HEK293 (cell line): ENCODE results near the gene AFDN.

Source experiments
- CTCF ChIA-PET: fragments of 350-600 bp; formaldehyde crosslinking; extraction: SDS; loops from one replicate; lab custom pipeline; 2021; ENCODE audit warnings: antibody characterized with exemption; lab: Yijun Ruan, JAX
- POLR2A ChIA-PET: fragments of 300-600 bp; formaldehyde crosslinking; extraction: SDS; loops from one replicate; lab custom pipeline; 2020; ENCODE audit warnings: antibody characterized with exemption, inconsistent platforms; lab: Yijun Ruan, JAX
- H3K27ac ChIP-seq: fragments of 200-500 bp; sonication (Bioruptor generic); 2 replicates; pipeline ENCODE4 v1.5.1; 2014; ENCODE audit warnings: low read depth, low read length, control low read depth, inconsistent platforms; ENCODE audit errors: extremely low read depth
- H3K36me3 ChIP-seq, 2 experiments: fragments of 200-500 bp in 1 of 2; sonication (Bioruptor generic) in 1 of 2; 1 replicate in 1 of 2; 2 replicates in 1 of 2; pipeline ENCODE4 v1.5.1; 2014 to 2017; ENCODE audit warnings: inconsistent platforms in 2 of 2, low read length in 2 of 2; ENCODE audit not compliant: control insufficient read depth in 2 of 2, insufficient read depth in 1 of 2
- H3K4me1 ChIP-seq: fragments of 200-500 bp; sonication (Bioruptor generic); 2 replicates; pipeline ENCODE4 v1.5.1; 2014; ENCODE audit warnings: mild to moderate bottlenecking, low read length, inconsistent platforms; ENCODE audit not compliant: control insufficient read depth, insufficient read depth
- H3K4me3 ChIP-seq: 2 replicates; pipeline ENCODE4 v1.5.1; 2011; ENCODE audit warnings: low read depth, mild to moderate bottlenecking, control low read depth, low read length, moderate library complexity
- H3K9me3 ChIP-seq: fragments of 200-500 bp; sonication (Bioruptor generic); 2 replicates; pipeline ENCODE4 v1.5.1; 2014; ENCODE audit warnings: low read depth, low read length, inconsistent platforms; ENCODE audit not compliant: control insufficient read depth, insufficient read depth
- BCL11A ChIP-seq: fragments of 450-650 bp; formaldehyde crosslinking; IDR thresholded peaks from 2 replicates; pipeline ENCODE4 v1.5.1; 2016; ENCODE audit warnings: low read depth, missing biosample characterization, missing genetic modification characterization
- BCL6B ChIP-seq: fragments of 450-650 bp; formaldehyde crosslinking; IDR thresholded peaks from 2 replicates; pipeline ENCODE4 v1.5.1; 2017; ENCODE audit warnings: missing biosample characterization, missing genetic modification characterization
- GLIS1 ChIP-seq: fragments of 450-650 bp; formaldehyde crosslinking; IDR thresholded peaks from 2 replicates; pipeline ENCODE4 v1.5.1; 2016; ENCODE audit warnings: missing biosample characterization, missing genetic modification characterization
- OSR2 ChIP-seq: fragments of 450-650 bp; formaldehyde crosslinking; IDR thresholded peaks from 2 replicates; pipeline ENCODE4 v1.5.1; 2016; ENCODE audit warnings: missing biosample characterization, missing genetic modification characterization
- PRDM6 ChIP-seq: fragments of 450-650 bp; formaldehyde crosslinking; IDR thresholded peaks from 2 replicates; pipeline ENCODE4 v1.5.1; 2017; ENCODE audit warnings: missing biosample characterization, missing genetic modification characterization
- YY1 ChIP-seq: fragments of 450-650 bp; formaldehyde crosslinking; IDR thresholded peaks from 2 replicates; pipeline ENCODE4 v1.5.1; 2018; ENCODE audit warnings: missing biosample characterization, missing genetic modification characterization
- ZFP37 ChIP-seq: fragments of 450-650 bp; formaldehyde crosslinking; IDR thresholded peaks from 2 replicates; pipeline ENCODE4 v1.5.1; 2016; ENCODE audit warnings: missing biosample characterization, missing genetic modification characterization
- ZNF121 ChIP-seq: fragments of 450-650 bp; formaldehyde crosslinking; IDR thresholded peaks from 2 replicates; pipeline ENCODE4 v1.5.1; 2016; ENCODE audit warnings: missing biosample characterization, missing genetic modification characterization
- ZNF133 ChIP-seq: fragments of 450-650 bp; formaldehyde crosslinking; IDR thresholded peaks from 2 replicates; pipeline ENCODE4 v1.5.1; 2016; ENCODE audit warnings: missing biosample characterization, missing genetic modification characterization
- ZNF23 ChIP-seq: fragments of 450-650 bp; formaldehyde crosslinking; IDR thresholded peaks from 2 replicates; pipeline ENCODE4 v1.5.1; 2016; ENCODE audit warnings: missing biosample characterization, missing genetic modification characterization, borderline replicate concordance
- ZNF324 ChIP-seq: fragments of 450-650 bp; formaldehyde crosslinking; IDR thresholded peaks from 2 replicates; pipeline ENCODE4 v1.5.1; 2016; ENCODE audit warnings: missing biosample characterization, missing genetic modification characterization
- ZNF366 ChIP-seq: fragments of 450-650 bp; formaldehyde crosslinking; conservative IDR thresholded peaks from 2 replicates; pipeline ENCODE4 v1.5.1; 2016; ENCODE audit warnings: missing biosample characterization, missing genetic modification characterization
- ZNF416 ChIP-seq: fragments of 450-650 bp; formaldehyde crosslinking; IDR thresholded peaks from 2 replicates; pipeline ENCODE4 v1.5.1; 2016; ENCODE audit warnings: missing biosample characterization, missing genetic modification characterization
- ZNF529 ChIP-seq: fragments of 450-650 bp; formaldehyde crosslinking; IDR thresholded peaks from 2 replicates; pipeline ENCODE4 v1.5.1; 2017; ENCODE audit warnings: missing genetic modification characterization, missing biosample characterization; ENCODE audit not compliant: insufficient replicate concordance
- ZNF549 ChIP-seq: fragments of 450-650 bp; IDR thresholded peaks from 2 replicates; pipeline ENCODE4 v1.5.1; 2018; ENCODE audit warnings: missing biosample characterization, missing genetic modification characterization, mild to moderate bottlenecking, inconsistent platforms, moderate library complexity
- ZNF621 ChIP-seq: fragments of 450-650 bp; formaldehyde crosslinking; IDR thresholded peaks from 2 replicates; pipeline ENCODE4 v1.5.1; 2017; ENCODE audit warnings: missing biosample characterization, missing genetic modification characterization
- ZNF707 ChIP-seq: fragments of 450-650 bp; formaldehyde crosslinking; IDR thresholded peaks from 2 replicates; pipeline ENCODE4 v1.5.1; 2016; ENCODE audit warnings: missing biosample characterization, missing genetic modification characterization
- ZNF777 ChIP-seq: fragments of 450-650 bp; formaldehyde crosslinking; IDR thresholded peaks from 2 replicates; pipeline ENCODE4 v1.5.1; 2017; ENCODE audit warnings: missing biosample characterization, missing genetic modification characterization, borderline replicate concordance
- ZNF843 ChIP-seq: fragments of 450-650 bp; formaldehyde crosslinking; IDR thresholded peaks from 2 replicates; pipeline ENCODE4 v1.5.1; 2016; ENCODE audit warnings: missing biosample characterization, missing genetic modification characterization
- TF ChIP-seq, protein P1 (sequence below): fragments of 450-650 bp; formaldehyde crosslinking; IDR thresholded peaks from 2 replicates; pipeline ENCODE4 v1.5.1; 2016; ENCODE audit warnings: missing biosample characterization, missing genetic modification characterization
- TF ChIP-seq, protein P2 (sequence below): fragments of 450-650 bp; formaldehyde crosslinking; IDR thresholded peaks from 2 replicates; pipeline ENCODE4 v1.5.1; 2016; ENCODE audit warnings: missing biosample characterization, missing genetic modification characterization

AFDN gene

DNA sequence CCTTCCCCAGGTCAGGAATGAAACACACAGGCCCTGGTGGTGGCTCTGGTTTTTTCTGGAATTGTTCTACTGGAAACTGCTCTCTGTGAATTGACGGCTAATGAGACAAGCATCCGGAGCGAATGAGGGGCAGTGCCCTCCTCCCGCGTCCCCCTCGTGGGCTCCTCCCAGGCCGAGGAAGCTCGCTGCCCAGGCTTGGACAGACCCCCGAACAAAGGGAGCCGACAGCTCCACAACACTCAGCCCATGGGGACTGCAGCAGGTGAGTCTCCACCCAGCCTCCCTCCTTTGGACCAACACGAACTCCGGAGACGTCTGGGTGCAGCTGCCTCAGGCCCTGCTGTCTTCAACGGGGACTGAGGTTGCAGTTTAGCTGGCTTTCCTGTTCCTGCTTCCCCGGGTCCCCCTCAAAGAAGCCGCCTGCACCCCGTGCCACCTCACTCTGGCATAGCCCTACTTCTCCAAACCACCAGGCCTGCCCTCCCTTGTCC lies 31.3 kb upstream of the AFDN start:
- TF ChIP-seq OSR2 (tag by site-specific recombination) (no peak), ZFP37 (tag by site-specific recombination) (no peak), ZNF529 (tag by site-specific recombination) (no peak), ZNF23 (tag by site-specific recombination) (no peak), BCL6B (no peak), ZNF843 (no peak), ZNF416 (tag by site-specific recombination) (no peak), ZNF133 (tag by site-specific recombination) (no peak), ZNF366 (no peak), BCL11A (tag by site-specific recombination) (no peak)
- POLR2A ChIA-PET: no interaction called here

GRCh38 chr6:167795874-167796191 lies 30.9 kb upstream of the AFDN start:
- ChIA-PET CTCF (no interaction called here), POLR2A (no interaction called here)
- no peak overlapping the region for H3K4me3 ChIP-seq
- H3K27ac ChIP-seq: no peak overlapping the region
- no peaks in the 10 kb centered on the region for H3K4me1 ChIP-seq
- TF ChIP-seq PRDM6 (tag by site-specific recombination): no peak
- TF ChIP-seq GLIS1 (tag by site-specific recombination): no peak
- TF ChIP-seq, protein P1, sequence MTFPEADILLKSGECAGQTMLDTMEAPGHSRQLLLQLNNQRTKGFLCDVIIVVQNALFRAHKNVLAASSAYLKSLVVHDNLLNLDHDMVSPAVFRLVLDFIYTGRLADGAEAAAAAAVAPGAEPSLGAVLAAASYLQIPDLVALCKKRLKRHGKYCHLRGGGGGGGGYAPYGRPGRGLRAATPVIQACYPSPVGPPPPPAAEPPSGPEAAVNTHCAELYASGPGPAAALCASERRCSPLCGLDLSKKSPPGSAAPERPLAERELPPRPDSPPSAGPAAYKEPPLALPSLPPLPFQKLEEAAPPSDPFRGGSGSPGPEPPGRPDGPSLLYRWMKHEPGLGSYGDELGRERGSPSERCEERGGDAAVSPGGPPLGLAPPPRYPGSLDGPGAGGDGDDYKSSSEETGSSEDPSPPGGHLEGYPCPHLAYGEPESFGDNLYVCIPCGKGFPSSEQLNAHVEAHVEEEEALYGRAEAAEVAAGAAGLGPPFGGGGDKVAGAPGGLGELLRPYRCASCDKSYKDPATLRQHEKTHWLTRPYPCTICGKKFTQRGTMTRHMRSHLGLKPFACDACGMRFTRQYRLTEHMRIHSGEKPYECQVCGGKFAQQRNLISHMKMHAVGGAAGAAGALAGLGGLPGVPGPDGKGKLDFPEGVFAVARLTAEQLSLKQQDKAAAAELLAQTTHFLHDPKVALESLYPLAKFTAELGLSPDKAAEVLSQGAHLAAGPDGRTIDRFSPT: no peak
- TF ChIP-seq ZNF549 (tag by site-specific recombination): no peak
- TF ChIP-seq ZNF777 (tag by site-specific recombination): no peak
- TF ChIP-seq ZNF621 (tag by site-specific recombination): no peak
- TF ChIP-seq, protein P2, sequence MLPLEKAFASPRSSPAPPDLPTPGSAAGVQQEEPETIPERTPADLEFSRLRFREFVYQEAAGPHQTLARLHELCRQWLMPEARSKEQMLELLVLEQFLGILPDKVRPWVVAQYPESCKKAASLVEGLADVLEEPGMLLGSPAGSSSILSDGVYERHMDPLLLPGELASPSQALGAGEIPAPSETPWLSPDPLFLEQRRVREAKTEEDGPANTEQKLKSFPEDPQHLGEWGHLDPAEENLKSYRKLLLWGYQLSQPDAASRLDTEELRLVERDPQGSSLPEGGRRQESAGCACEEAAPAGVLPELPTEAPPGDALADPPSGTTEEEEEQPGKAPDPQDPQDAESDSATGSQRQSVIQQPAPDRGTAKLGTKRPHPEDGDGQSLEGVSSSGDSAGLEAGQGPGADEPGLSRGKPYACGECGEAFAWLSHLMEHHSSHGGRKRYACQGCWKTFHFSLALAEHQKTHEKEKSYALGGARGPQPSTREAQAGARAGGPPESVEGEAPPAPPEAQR (tag by site-specific recombination): no peak
- TF ChIP-seq ZNF707 (tag by site-specific recombination): no peak
- TF ChIP-seq ZNF121 (tag by site-specific recombination): no peak
- TF ChIP-seq YY1 (tag by site-specific recombination): no peak
- no peak for TF ChIP-seq ZNF324 (tag by site-specific recombination)
- H3K9me3 ChIP-seq: no peaks in the 10 kb centered on the region
- no peaks in the 10 kb centered on the region for H3K36me3 ChIP-seq

More for the DNA sequence above, 31.3 kb upstream of the AFDN start:
- H3K36me3 ChIP-seq: no peaks in the 10 kb centered on the region
- no peaks in the 10 kb centered on the region for H3K9me3 ChIP-seq
- CTCF ChIA-PET: interaction anchor here (1.0 kb wide), 1 partner anchor 36 kb away, joined by 3 read pairs; no protein-coding TSS in a partner anchor
- no peak overlapping the region for H3K27ac ChIP-seq
- H3K4me1 ChIP-seq: no peaks in the 10 kb centered on the region
- no peak overlapping the region for H3K4me3 ChIP-seq
